HepG2 (cell line): ENCODE data around the gene TGFA. TPM values are rescaled to one million over a fixed set of nuclear protein-coding genes. Genes with fewer than 3 reads are reported as not detected.

Source experiments
- HOXA7 ChIP-seq: sonication (generic); formaldehyde crosslinking; IDR thresholded peaks from 2 replicates; pipeline ENCODE4 v1.8.1; 2022; ENCODE audit warnings: mild to moderate bottlenecking, missing genetic modification reagents, moderate library complexity
- HOXD1 ChIP-seq: sonication (generic); formaldehyde crosslinking; IDR thresholded peaks from 2 replicates; pipeline ENCODE4 v1.5.0; 2020; ENCODE audit warnings: missing genetic modification reagents
- KLF11 ChIP-seq: IDR thresholded peaks from 2 replicates; pipeline ENCODE4 v1.6.1; 2016; ENCODE audit warnings: missing compliant biosample characterization
- MBD4 ChIP-seq: IDR thresholded peaks from 2 replicates; pipeline ENCODE4 v1.6.1; 2012; ENCODE audit warnings: low read length, inconsistent platforms, borderline replicate concordance
- NFIB ChIP-seq: sonication (generic); formaldehyde crosslinking; IDR thresholded peaks from 2 replicates; pipeline ENCODE4 v1.9.0; 2021; ENCODE audit warnings: missing genetic modification reagents, mild to moderate bottlenecking, borderline replicate concordance
- NKX3-1 ChIP-seq: sonication (generic); formaldehyde crosslinking; IDR thresholded peaks from 2 replicates; pipeline ENCODE4 v1.5.0; 2020; ENCODE audit warnings: missing genetic modification reagents
- TCF12 ChIP-seq, 2 experiments: fragments of 450-650 bp in 1 of 2; sonication (generic) in 1 of 2; formaldehyde crosslinking in 1 of 2; IDR thresholded peaks; 2 replicates each; pipeline versions ENCODE4 v1.6.1 to v1.8.0; 2017 to 2022; ENCODE audit warnings: antibody characterized with exemption in 1 of 2, mild to moderate bottlenecking in 1 of 2, missing genetic modification reagents in 1 of 2, moderate library complexity in 1 of 2
- ZBTB1 ChIP-seq: sonication (generic); formaldehyde crosslinking; IDR thresholded peaks from 2 replicates; pipeline ENCODE4 v1.4.0; 2020; ENCODE audit warnings: missing genetic modification reagents, borderline replicate concordance
- ZNF343 ChIP-seq: sonication (generic); formaldehyde crosslinking; IDR thresholded peaks from 2 replicates; pipeline ENCODE4 v1.4.0; 2020; ENCODE audit warnings: mild to moderate bottlenecking, missing genetic modification reagents
- ZNF446 ChIP-seq: sonication (generic); formaldehyde crosslinking; IDR thresholded peaks from 2 replicates; pipeline ENCODE4 v1.5.0; 2020; ENCODE audit warnings: mild to moderate bottlenecking, missing genetic modification reagents
- ZNF572 ChIP-seq: sonication (generic); formaldehyde crosslinking; IDR thresholded peaks from 2 replicates; pipeline ENCODE4 v1.5.1; 2020; ENCODE audit warnings: mild to moderate bottlenecking, missing genetic modification reagents
- ZNF607 ChIP-seq: sonication (generic); formaldehyde crosslinking; IDR thresholded peaks from 2 replicates; pipeline ENCODE4 v1.5.1; 2020; ENCODE audit warnings: missing genetic modification reagents, mild to moderate bottlenecking, borderline replicate concordance
- ZNF747 ChIP-seq: sonication (generic); formaldehyde crosslinking; IDR thresholded peaks from 2 replicates; pipeline ENCODE4 v1.8.1; 2023; ENCODE audit warnings: missing genetic modification reagents, mild to moderate bottlenecking, borderline replicate concordance
- polyA plus RNA-seq, 8 experiments: library from polyadenylated mRNA; depleted of rRNA in 3 of 8; stranded (reverse) in 7 of 8; unstranded in 1 of 8; fragments of >200 nt; fragmentation: Illumina TruSeq in 4 of 8; extraction: Trizol in 4 of 8; gene quantifications; 2 replicates each; pipeline versions ENCODE4 v1.2.1 to v1.2.3, GENCODE V29; 2011 to 2016; ENCODE audit warnings: low read depth in 4 of 8, missing spikeins in 1 of 8, mixed read lengths in 1 of 8; ENCODE audit not compliant: insufficient read depth in 1 of 8
- total RNA-seq, 5 experiments: library from RNA; depleted of rRNA; stranded (reverse); fragments of >200 nt; fragmentation: Illumina TruSeq; extraction: Trizol; gene quantifications; 2 replicates each; pipeline ENCODE4 v1.2.3, GENCODE V29; 2016; ENCODE audit warnings: low read depth in 1 of 5
- TF ChIP-seq, protein P1 (sequence below): IDR thresholded peaks from 2 replicates; pipeline ENCODE4 v1.6.1; 2012; ENCODE audit warnings: inconsistent platforms
- TF ChIP-seq, protein P2 (sequence below): IDR thresholded peaks from 2 replicates; pipeline ENCODE4 v1.6.1; 2016; ENCODE audit warnings: mild to moderate bottlenecking
- TF ChIP-seq, protein P3 (sequence below): sonication (generic); formaldehyde crosslinking; conservative IDR thresholded peaks from 2 replicates; pipeline ENCODE4 v1.8.1; 2023; ENCODE audit warnings: missing genetic modification reagents
- TF ChIP-seq, protein P4 (sequence below): sonication (generic); formaldehyde crosslinking; IDR thresholded peaks from 2 replicates; pipeline ENCODE4 v1.8.1; 2023; ENCODE audit warnings: mild to moderate bottlenecking, missing genetic modification reagents, borderline replicate concordance
- TF ChIP-seq, protein P5 (sequence below): sonication (generic); formaldehyde crosslinking; IDR thresholded peaks from 2 replicates; pipeline ENCODE4 v1.8.1; 2023; ENCODE audit warnings: mild to moderate bottlenecking, missing genetic modification reagents
- TF ChIP-seq, protein P6 (sequence below): sonication (generic); formaldehyde crosslinking; IDR thresholded peaks from 2 replicates; pipeline ENCODE4 v1.4.0; 2020; ENCODE audit warnings: missing genetic modification reagents, mild to moderate bottlenecking, borderline replicate concordance

The TGFA gene
- total and polyA plus RNA-seq, 2 of the 13 experiments (the other 11 are each of a cell fraction or from before 2014, with no cell fraction given) = 7.8 to 15.3 TPM

DNA sequence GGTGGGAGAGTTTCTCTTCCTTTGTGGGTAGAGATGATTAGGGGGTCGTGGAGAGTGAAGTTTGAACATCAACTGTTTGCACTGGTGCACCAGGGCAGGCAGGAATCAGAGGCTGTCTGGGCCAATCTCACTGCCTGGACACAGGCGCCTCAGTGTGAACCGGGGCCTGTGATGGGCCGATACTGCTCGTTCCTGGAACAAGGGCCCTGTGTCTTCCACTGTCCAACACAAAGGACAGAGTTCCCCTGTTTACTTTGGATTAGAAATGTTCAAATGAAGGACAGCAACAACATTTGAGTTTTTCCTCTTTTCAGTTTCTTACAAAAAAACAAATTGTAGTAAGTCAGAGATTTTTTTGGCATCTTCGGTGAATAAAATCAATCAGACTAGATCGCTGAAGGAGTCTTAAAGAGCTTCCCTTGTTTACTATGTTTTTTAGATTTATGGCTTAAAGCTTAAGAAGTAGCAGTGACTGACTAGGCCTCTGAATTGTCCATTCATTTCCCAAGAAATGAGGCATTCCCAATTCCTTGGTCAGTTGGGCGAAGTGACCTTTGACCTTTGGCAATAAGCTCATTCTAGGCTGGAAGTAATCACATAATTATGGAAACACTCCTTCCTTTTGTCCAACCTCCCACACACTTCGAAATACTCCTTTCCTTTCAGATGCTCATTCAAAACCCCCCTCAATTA is 11.6 kb upstream of the TGFA start (continued):
- TF ChIP-seq, protein P1, sequence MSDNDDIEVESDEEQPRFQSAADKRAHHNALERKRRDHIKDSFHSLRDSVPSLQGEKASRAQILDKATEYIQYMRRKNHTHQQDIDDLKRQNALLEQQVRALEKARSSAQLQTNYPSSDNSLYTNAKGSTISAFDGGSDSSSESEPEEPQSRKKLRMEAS = peak; percentile 61; the same call in 1 of the 2 replicates
- TF ChIP-seq TCF12 (IDR thresholded peaks at IDR 0.05) (no peak), TCF12 (CRISPR knock-in tag; IDR thresholded peaks at IDR 0.05) (no peak), MBD4 (no peak), KLF11 (CRISPR knock-in tag) (peak; percentile 38; the same call in 1 of the 2 replicates), ZNF747 (CRISPR knock-in tag) (no peak), ZNF446 (CRISPR knock-in tag) (no peak), ZNF572 (CRISPR knock-in tag) (no peak), NKX3-1 (CRISPR knock-in tag) (peak; percentile 75; the same call in 1 of the 2 replicates), ZBTB1 (CRISPR knock-in tag) (no peak), ZNF343 (CRISPR knock-in tag) (no peak), HOXA7 (CRISPR knock-in tag) (no peak), HOXD1 (CRISPR knock-in tag) (peak; percentile 74; the same call in 1 of the 2 replicates), ZNF607 (CRISPR knock-in tag) (no peak), NFIB (CRISPR knock-in tag) (no peak)
- TF ChIP-seq, protein P2, sequence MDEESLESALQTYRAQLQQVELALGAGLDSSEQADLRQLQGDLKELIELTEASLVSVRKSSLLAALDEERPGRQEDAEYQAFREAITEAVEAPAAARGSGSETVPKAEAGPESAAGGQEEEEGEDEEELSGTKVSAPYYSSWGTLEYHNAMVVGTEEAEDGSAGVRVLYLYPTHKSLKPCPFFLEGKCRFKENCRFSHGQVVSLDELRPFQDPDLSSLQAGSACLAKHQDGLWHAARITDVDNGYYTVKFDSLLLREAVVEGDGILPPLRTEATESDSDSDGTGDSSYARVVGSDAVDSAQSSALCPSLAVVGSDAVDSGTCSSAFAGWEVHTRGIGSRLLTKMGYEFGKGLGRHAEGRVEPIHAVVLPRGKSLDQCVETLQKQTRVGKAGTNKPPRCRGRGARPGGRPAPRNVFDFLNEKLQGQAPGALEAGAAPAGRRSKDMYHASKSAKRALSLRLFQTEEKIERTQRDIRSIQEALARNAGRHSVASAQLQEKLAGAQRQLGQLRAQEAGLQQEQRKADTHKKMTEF = peak; percentile 84
- TF ChIP-seq, protein P3, sequence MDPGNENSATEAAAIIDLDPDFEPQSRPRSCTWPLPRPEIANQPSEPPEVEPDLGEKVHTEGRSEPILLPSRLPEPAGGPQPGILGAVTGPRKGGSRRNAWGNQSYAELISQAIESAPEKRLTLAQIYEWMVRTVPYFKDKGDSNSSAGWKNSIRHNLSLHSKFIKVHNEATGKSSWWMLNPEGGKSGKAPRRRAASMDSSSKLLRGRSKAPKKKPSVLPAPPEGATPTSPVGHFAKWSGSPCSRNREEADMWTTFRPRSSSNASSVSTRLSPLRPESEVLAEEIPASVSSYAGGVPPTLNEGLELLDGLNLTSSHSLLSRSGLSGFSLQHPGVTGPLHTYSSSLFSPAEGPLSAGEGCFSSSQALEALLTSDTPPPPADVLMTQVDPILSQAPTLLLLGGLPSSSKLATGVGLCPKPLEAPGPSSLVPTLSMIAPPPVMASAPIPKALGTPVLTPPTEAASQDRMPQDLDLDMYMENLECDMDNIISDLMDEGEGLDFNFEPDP = no peak
- TF ChIP-seq, protein P4, sequence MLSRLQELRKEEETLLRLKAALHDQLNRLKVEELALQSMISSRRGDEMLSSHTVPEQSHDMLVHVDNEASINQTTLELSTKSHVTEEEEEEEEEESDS (CRISPR knock-in tag) = no peak
- TF ChIP-seq, protein P5, sequence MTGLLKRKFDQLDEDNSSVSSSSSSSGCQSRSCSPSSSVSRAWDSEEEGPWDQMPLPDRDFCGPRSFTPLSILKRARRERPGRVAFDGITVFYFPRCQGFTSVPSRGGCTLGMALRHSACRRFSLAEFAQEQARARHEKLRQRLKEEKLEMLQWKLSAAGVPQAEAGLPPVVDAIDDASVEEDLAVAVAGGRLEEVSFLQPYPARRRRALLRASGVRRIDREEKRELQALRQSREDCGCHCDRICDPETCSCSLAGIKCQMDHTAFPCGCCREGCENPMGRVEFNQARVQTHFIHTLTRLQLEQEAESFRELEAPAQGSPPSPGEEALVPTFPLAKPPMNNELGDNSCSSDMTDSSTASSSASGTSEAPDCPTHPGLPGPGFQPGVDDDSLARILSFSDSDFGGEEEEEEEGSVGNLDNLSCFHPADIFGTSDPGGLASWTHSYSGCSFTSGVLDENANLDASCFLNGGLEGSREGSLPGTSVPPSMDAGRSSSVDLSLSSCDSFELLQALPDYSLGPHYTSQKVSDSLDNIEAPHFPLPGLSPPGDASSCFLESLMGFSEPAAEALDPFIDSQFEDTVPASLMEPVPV (CRISPR knock-in tag) = no peak
- TF ChIP-seq, protein P6, sequence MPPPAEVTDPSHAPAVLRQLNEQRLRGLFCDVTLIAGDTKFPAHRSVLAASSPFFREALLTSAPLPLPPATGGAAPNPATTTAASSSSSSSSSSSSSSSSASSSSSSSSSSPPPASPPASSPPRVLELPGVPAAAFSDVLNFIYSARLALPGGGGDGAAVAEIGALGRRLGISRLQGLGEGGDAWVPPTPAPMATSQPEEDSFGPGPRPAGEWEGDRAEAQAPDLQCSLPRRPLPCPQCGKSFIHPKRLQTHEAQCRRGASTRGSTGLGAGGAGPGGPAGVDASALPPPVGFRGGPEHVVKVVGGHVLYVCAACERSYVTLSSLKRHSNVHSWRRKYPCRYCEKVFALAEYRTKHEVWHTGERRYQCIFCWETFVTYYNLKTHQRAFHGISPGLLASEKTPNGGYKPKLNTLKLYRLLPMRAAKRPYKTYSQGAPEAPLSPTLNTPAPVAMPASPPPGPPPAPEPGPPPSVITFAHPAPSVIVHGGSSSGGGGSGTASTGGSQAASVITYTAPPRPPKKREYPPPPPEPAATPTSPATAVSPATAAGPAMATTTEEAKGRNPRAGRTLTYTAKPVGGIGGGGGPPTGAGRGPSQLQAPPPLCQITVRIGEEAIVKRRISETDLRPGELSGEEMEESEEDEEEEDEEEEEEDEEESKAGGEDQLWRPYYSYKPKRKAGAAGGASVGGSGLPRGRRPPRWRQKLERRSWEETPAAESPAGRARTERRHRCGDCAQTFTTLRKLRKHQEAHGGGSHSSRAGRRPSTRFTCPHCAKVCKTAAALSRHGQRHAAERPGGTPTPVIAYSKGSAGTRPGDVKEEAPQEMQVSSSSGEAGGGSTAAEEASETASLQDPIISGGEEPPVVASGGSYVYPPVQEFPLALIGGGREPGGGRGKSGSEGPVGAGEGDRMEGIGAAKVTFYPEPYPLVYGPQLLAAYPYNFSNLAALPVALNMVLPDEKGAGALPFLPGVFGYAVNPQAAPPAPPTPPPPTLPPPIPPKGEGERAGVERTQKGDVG (CRISPR knock-in tag) = no peak
